Measurements from ENCODE around the gene BCAR3.
"Not testable (repeated sequence)": the region's sequence is repeated elsewhere in the genome, so short reads cannot be mapped to it uniquely, and the experiment has no call there.

Gene BCAR3

DNA sequence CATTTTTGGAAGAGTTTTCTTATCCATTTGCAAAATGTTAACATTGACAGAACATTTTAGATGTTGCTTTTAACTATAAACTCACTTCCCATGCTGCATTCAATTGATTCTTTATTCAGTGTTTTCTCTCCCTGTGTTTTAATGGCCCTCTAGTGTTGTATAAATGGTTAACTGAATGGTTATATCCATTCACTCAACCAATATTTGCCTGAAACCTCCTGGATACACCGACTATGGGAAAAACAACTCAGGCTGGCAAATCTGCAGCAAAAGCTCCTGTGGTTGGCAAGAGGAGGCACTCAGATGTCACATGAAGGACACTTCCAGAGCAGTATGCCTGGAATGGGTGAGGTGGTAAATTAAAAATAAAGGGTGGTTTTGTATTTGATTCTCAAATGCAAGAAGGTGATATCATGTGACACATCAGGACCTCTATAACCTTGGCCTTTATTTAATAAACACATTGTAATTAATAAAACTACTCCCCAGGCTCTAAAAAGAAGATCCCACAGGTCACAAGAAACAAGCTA, 107.6 kb downstream of the BCAR3 start:
- ATAC-seq (replicated peaks; ENCODE audit: extremely low read depth, poor library complexity, severe bottlenecking) = no peak
- H3K27ac Mint-ChIP-seq (ENCODE audit: low read depth) = no peak overlapping the region
- no peaks in the 10 kb centered on the region for H3K27me3 Mint-ChIP-seq
- H3K4me1 Mint-ChIP-seq = no peaks in the 10 kb centered on the region
- H3K36me3 Mint-ChIP-seq (ENCODE audit: insufficient read depth) = peaks cover 2% of the 10 kb centered on the region
- no peak overlapping the region for H3K4me3 Mint-ChIP-seq
- DNase-seq (ENCODE audit: low spot score in 2 of 2) = no peak
- H3K9me3 Mint-ChIP-seq = no peaks in the 10 kb centered on the region

DNA sequence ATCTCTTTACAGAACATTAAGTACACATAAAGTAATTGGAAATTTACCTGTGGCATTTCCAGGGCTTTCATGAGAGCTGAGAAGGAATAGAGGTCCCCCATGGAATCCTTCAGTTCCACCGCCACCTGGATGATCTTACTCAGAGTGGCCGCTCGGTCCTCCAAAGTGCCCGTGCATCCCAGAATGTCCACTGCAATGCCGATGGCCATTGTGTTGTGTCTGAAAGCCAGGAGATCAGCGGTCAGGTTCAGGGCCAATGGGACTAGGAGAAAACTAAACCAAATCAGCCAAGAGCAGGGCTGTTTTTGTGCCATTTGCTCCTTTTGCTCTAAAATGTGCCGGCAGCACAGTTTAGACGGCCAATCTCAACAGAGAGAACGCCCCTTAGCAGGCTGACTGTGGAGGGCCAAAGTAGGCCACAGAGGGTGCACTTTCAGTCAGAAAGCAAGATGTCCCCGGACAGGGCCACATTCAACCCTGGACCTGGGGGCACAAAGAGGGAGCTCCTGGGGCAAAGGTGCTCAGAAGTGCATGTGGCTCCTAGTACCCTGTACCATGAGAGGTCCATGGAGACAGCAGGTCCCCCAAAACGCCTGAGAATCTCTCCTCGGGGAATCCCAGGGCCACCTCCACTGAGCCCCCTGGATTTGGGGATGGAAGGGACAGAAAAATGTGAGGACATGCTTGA, 109.9 kb downstream of the BCAR3 start:
- Mint-ChIP-seq H3K4me3 (no peak overlapping the region), H3K4me1 (no peaks in the 10 kb centered on the region), H3K36me3 (ENCODE audit: insufficient read depth) (peaks cover 4% of the 10 kb centered on the region), H3K27ac (ENCODE audit: low read depth) (no peak overlapping the region), H3K27me3 (no peaks in the 10 kb centered on the region), H3K9me3 (no peaks in the 10 kb centered on the region)
- ATAC-seq (replicated peaks; ENCODE audit: extremely low read depth, poor library complexity, severe bottlenecking) (no peak), DNase-seq (ENCODE audit: low spot score in 2 of 2) (no peak)

DNA sequence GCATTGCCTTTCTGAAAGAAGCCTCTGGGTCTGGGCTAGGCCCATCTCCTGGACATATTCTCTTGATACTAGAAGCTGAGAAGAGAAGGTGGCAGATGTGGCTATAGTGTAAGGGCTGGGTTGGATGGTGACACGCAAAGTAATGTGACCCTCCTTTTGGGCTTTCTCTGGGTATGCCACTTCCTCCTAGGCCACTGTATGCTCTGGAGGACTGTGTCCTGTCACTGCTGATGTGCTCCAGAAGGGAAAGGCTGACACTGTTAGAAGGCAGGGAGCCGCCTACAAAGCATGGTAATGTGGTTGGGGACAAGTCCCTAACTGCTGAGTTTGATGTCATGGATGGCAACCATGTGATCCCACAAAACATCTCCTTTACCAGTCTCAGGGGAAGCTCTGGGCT, 112.1 kb downstream of the BCAR3 start:
- peaks cover 2% of the 10 kb centered on the region for H3K36me3 Mint-ChIP-seq (ENCODE audit: insufficient read depth)
- ATAC-seq (replicated peaks; ENCODE audit: extremely low read depth, poor library complexity, severe bottlenecking) = no peak
- H3K4me3 Mint-ChIP-seq = no peak overlapping the region
- DNase-seq (ENCODE audit: low spot score in 2 of 2) = no peak
- H3K27me3 Mint-ChIP-seq = no peaks in the 10 kb centered on the region
- no peaks in the 10 kb centered on the region for H3K9me3 Mint-ChIP-seq
- H3K4me1 Mint-ChIP-seq = no peaks in the 10 kb centered on the region
- no peak overlapping the region for H3K27ac Mint-ChIP-seq (ENCODE audit: low read depth)

DNA sequence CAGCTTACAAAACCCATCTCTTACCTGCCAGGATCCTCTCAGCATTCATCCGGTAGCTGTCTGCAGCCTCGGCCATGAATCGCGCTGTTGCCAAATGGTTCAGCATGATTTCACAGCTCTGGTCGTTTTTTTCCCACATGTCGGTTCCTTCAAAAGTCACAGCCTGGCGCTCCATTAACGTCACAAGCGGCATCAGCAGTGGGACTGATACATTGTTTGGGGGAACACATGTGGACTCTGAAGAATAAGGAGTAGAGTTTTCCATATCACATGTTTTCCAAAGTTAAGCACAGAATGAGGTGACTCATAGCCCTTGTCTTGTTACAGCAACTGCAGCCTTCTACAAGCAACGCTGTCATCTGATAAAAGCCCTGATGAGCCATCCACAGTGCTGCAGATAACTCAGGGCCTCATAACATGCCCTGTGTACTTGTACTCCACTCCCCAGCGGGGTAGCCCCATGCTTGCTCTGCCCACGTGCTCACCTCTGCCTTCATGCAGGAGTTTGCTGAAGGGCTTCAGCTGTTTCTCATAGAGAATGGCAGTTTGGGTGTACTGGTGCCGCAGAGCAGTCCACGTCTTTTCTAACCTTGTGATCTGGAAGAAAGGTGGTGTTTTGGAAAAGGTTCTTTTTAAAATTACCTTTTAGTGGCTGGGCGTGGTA, 114.2 kb downstream of the BCAR3 start:
- no peak for ATAC-seq (replicated peaks; ENCODE audit: extremely low read depth, poor library complexity, severe bottlenecking)
- no peaks in the 10 kb centered on the region for H3K4me1 Mint-ChIP-seq
- peaks cover 2% of the 10 kb centered on the region for H3K36me3 Mint-ChIP-seq (ENCODE audit: insufficient read depth)
- no peaks in the 10 kb centered on the region for H3K27me3 Mint-ChIP-seq
- H3K9me3 Mint-ChIP-seq = no peaks in the 10 kb centered on the region
- no peak overlapping the region for H3K4me3 Mint-ChIP-seq
- H3K27ac Mint-ChIP-seq (ENCODE audit: low read depth) = no peak overlapping the region
- DNase-seq (ENCODE audit: low spot score in 2 of 2) = no peak

DNA sequence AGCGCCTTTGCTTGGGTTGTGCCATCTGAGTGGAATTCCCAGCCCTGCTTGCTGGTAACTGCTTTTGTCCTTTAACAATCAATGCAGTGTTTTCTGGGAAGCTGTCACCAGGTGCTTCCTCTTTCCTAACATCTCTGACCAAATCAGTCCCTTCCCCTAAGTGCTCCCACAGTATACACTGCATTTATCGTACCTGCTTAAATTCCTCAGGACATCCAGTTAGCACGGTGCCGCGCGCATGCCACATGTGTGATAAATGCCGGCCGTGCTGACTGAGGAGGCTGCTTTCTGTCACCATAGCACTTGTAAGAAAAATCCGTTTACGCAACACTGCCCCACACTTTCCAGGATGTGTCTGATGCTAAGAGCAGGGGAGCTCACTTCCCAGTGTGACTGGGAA, 115.4 kb downstream of the BCAR3 start:
- ATAC-seq (replicated peaks; ENCODE audit: extremely low read depth, poor library complexity, severe bottlenecking) = no peak
- H3K4me3 Mint-ChIP-seq = no peak overlapping the region
- H3K27ac Mint-ChIP-seq (ENCODE audit: low read depth) = no peak overlapping the region
- H3K4me1 Mint-ChIP-seq = no peaks in the 10 kb centered on the region
- no peak for DNase-seq (ENCODE audit: low spot score in 2 of 2)
- peaks cover 2% of the 10 kb centered on the region for H3K36me3 Mint-ChIP-seq (ENCODE audit: insufficient read depth)
- no peaks in the 10 kb centered on the region for H3K9me3 Mint-ChIP-seq
- H3K27me3 Mint-ChIP-seq = no peaks in the 10 kb centered on the region

DNA sequence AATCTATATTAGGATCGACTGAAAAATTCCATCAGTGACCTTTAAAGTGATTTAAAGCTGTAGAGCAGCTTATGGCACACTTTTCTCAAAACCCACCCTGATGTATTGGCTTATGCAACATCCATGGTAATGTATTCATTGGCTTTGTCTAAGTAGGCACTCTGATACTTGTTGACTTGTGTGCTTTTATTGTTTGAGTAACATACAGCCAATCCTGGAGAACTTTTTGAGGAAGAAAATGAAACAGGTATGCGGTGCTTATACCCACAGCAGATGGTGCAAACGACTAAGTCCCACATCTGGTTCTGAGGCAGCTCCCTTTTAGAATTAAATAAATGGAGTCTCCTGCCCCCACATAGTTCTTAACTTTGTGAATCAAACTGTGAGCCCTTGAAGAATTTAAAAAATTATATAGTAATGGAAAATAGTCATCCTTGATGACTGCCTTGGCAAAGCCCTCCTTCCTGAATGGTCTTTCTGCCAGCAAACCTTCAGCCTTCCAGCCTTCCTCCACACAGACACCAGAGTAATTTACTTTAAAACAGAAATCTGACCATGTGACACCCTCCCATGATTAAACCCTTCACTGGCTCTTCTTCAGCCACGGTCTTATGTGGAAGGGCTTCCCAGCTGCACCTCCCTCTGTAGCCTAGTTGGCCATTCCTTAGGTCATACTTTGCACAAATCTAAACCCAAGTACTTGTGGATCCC, 116.0 kb downstream of the BCAR3 start:
- no peaks in the 10 kb centered on the region for H3K4me1 Mint-ChIP-seq
- peaks cover 2% of the 10 kb centered on the region for H3K36me3 Mint-ChIP-seq (ENCODE audit: insufficient read depth)
- H3K27ac Mint-ChIP-seq (ENCODE audit: low read depth) = no peak overlapping the region
- no peaks in the 10 kb centered on the region for H3K9me3 Mint-ChIP-seq
- DNase-seq (ENCODE audit: low spot score in 2 of 2) (no peak), ATAC-seq (replicated peaks; ENCODE audit: extremely low read depth, poor library complexity, severe bottlenecking) (no peak)
- no peak overlapping the region for H3K4me3 Mint-ChIP-seq
- H3K27me3 Mint-ChIP-seq = no peaks in the 10 kb centered on the region

DNA sequence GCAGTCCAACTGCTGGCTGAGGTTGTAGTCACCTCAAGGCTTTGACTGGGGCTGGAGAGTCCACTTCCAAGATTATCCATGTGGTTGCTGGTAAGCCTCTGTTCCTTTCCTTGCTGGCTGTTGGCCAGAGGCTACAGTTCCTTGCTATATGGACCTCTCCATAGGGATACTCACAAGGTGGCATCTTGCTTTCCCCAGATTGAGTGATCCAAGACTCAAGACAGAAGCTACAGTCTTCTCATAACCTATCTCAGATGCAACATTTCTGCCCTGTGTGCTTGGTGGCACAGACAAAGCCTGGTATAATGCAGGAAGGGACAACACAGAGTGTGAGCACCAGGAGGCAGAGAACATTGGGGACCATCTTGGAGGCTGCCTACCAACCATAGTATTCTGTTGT, 121.9 kb downstream of the BCAR3 start:
- Mint-ChIP-seq H3K4me1 (peaks cover 6% of the 10 kb centered on the region), H3K27me3 (peaks cover 47% of the 10 kb centered on the region), H3K27ac (ENCODE audit: low read depth) (no peak overlapping the region), H3K36me3 (ENCODE audit: insufficient read depth) (peaks cover 2% of the 10 kb centered on the region), H3K4me3 (no peak overlapping the region), H3K9me3 (no peaks in the 10 kb centered on the region)
- ATAC-seq (replicated peaks; ENCODE audit: extremely low read depth, poor library complexity, severe bottlenecking) = no peak
- no peak for DNase-seq (ENCODE audit: low spot score in 2 of 2)

DNA sequence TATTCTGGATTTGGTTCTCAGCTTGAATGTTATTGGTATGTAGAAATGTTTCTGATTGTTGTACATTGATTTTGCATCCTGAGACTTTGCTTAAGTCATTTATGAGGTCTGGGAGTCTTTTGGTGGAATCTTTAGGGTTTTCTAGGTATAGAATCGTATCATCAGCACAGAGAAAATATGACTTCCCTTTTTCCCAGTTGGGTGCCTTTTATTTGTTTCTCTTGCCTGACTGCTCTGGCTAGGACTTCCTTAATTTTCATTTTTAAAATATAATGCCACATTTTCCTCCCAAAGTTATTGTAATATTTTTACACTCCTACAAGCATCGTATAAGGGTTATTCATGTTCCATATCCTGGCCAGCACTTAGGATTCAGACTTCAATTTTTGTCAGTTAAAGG, 122.6 kb downstream of the BCAR3 start:
- peaks cover 6% of the 10 kb centered on the region for H3K4me1 Mint-ChIP-seq
- H3K4me3 Mint-ChIP-seq = no peak overlapping the region
- ATAC-seq (replicated peaks; ENCODE audit: extremely low read depth, poor library complexity, severe bottlenecking) (no peak), DNase-seq (ENCODE audit: low spot score in 2 of 2) (no peak)
- peaks cover 2% of the 10 kb centered on the region for H3K36me3 Mint-ChIP-seq (ENCODE audit: insufficient read depth)
- no peak overlapping the region for H3K27ac Mint-ChIP-seq (ENCODE audit: low read depth)
- no peaks in the 10 kb centered on the region for H3K9me3 Mint-ChIP-seq
- H3K27me3 Mint-ChIP-seq = peaks cover 53% of the 10 kb centered on the region

GRCh38 chr1:93556291-93556690, 125.3 kb downstream of the BCAR3 start:
- no peak overlapping the region for H3K4me3 Mint-ChIP-seq
- H3K36me3 Mint-ChIP-seq (ENCODE audit: insufficient read depth) = peaks cover 2% of the 10 kb centered on the region
- H3K27ac Mint-ChIP-seq (ENCODE audit: low read depth) = no peak overlapping the region
- no peak for DNase-seq (ENCODE audit: low spot score in 2 of 2)
- peaks cover 81% of the 10 kb centered on the region for H3K27me3 Mint-ChIP-seq
- H3K9me3 Mint-ChIP-seq = no peaks in the 10 kb centered on the region
- ATAC-seq (replicated peaks; ENCODE audit: extremely low read depth, poor library complexity, severe bottlenecking) = no peak
- H3K4me1 Mint-ChIP-seq = peaks cover 6% of the 10 kb centered on the region

DNA sequence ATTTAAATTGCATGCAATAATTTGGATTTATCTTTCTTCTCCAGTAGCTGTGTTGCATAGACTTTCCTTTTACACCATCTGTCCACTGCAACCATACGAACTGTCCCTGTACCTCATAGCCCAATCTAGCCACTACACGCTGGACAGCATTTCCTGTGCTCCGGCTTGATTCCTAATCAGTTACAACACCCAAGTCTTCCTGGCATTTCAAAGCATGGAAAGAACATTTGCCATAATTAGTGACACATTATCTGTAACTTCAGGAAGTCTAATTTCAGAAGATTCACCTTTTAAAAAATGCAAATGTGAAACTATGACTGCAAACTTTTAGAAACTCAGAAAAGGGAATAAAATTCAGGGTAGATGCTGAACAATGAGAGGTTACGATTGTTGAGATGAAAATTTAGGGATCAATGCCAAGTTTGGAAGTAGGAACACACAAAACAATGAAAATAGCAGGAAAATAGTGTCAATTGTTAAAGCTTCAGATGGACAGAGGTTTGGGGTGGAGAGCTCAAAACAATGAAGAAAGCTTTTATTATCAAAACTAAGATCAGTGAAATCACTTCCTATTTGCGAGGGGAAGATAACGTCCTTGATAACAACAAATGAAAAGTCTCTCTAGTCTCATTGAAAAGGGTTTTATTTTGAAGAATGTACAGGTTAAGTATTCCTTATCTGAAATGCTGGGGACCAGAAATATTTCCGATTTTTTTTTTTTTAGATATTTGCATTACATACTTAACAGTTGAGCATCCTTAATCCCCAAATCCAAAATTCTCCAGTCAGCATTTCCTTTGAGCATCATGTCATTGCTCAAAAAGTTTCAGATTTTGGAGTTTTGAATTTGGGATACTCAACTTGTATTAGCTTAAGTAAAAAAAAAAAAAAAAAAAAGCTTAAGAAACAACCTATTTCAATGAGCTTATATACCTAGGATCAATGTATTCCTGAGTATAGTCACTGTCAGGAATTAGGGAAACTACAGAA, 126.5 kb downstream of the BCAR3 start:
- Mint-ChIP-seq H3K27ac (ENCODE audit: low read depth) (no peak overlapping the region), H3K27me3 (peaks cover 91% of the 10 kb centered on the region), H3K4me3 (no peak overlapping the region), H3K9me3 (no peaks in the 10 kb centered on the region), H3K4me1 (peaks cover 6% of the 10 kb centered on the region), H3K36me3 (ENCODE audit: insufficient read depth) (peaks cover 2% of the 10 kb centered on the region)
- ATAC-seq (replicated peaks; ENCODE audit: extremely low read depth, poor library complexity, severe bottlenecking) (no peak), DNase-seq (ENCODE audit: low spot score in 2 of 2) (no peak)

DNA sequence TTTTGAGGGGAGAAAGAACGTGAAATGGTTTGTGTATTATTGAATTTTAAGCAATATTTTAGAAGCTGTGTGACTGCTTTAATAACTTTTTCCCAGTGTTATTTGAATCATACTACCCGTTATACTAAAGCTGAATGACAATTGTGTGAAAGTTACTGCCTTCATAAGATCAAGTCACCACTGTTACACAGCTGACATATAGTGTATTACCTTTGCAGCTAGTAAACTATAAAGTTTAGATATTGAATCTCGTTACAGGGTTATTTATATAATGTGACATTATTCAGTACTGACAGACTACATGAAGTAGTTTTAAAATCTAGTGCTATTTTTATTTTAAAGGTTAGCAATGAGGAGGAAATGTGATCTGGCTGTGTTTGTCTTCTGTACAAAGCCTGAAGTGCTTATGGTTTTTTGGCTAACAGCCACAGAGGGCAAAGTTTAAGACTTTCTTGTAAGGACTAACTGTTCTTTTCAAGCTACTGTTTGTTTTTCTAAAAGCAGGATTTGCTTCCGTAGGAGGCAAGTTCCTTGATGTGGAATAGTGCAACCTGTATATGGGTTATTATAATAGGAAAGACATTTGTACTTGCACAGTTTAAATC, 127.6 kb downstream of the BCAR3 start:
- DNase-seq (ENCODE audit: low spot score in 2 of 2); H3K36me3 Mint-ChIP-seq (ENCODE audit: insufficient read depth); H3K4me1 Mint-ChIP-seq; H3K9me3 Mint-ChIP-seq; ATAC-seq (replicated peaks; ENCODE audit: extremely low read depth, poor library complexity, severe bottlenecking); H3K27ac Mint-ChIP-seq (ENCODE audit: low read depth); H3K4me3 Mint-ChIP-seq: not testable (repeated sequence)
- H3K27me3 Mint-ChIP-seq = peaks cover 81% of the 10 kb centered on the region
